Hematopoietic multipotent progenitor cell treated with erythropoietin and hydrocortisone succinate and interleukin-3 and kit ligand, for 6 days (in vitro differentiated cells): ENCODE measurements around the gene WDR41.
"Not testable (repeated sequence)": the region's sequence is repeated elsewhere in the genome, so short reads cannot be mapped to it uniquely, and the experiment has no call there.

Experiments
- DNase-seq: peaks from one replicate; pipeline ENCODE4 v3.0.0-alpha.2; 2015

WDR41 gene

GRCh38 chr5:77398896-77399295 is 93.2 kb downstream of the WDR41 start:
- DNase-seq, result no peak

GRCh38 chr5:77398458-77398857 is 93.7 kb downstream of the WDR41 start:
- DNase-seq, result no peak

GRCh38 chr5:77397686-77398292 is 94.3 kb downstream of the WDR41 start:
- no peak for DNase-seq

- DNase-seq, result no peak
These were observed 96.1 kb downstream of the WDR41 start for GRCh38 chr5:77396017-77396416.

- DNase-seq, result no peak
These were observed 97.9 kb downstream of the WDR41 start for GRCh38 chr5:77394064-77394715.

- no peak for DNase-seq
These were observed 100.8 kb downstream of the WDR41 start for GRCh38 chr5:77391240-77391765.

GRCh38 chr5:77390795-77391194 is 101.3 kb downstream of the WDR41 start:
- DNase-seq, result no peak

GRCh38 chr5:77390221-77390620 is 101.9 kb downstream of the WDR41 start:
- DNase-seq, result no peak

GRCh38 chr5:77389746-77390145 is 102.4 kb downstream of the WDR41 start:
- DNase-seq, result no peak

- DNase-seq, result not testable (repeated sequence)
These were observed 105.8 kb downstream of the WDR41 start for GRCh38 chr5:77386340-77386739.

GRCh38 chr5:77383336-77383735 is 108.8 kb downstream of the WDR41 start:
- DNase-seq, result not testable (repeated sequence)
